Right lobe of liver (tissue), 6 donors: ENCODE results near the gene ZBTB22. TPM values are rescaled to one million over a fixed set of nuclear protein-coding genes. Genes with fewer than 3 reads are reported as not detected.

Experiments used
- ATAC-seq, 4 donors: fragments of 200-7000 bp; cut with Tn5 transposase; one replicate each; pipeline ENCODE4 v1.9.1; 2020; ENCODE audit warnings: mild to moderate bottlenecking in 4 of 4, moderate library complexity in 4 of 4
- DNase-seq, 3 donors: peaks; one replicate each; pipeline ENCODE4 v3.0.0-alpha.2; 2020
- H3K27ac ChIP-seq, 3 donors: fragments of 200-600 bp; one replicate each; pipeline ENCODE4 v1.8.0; 2022
- H3K27me3 ChIP-seq, 2 donors: fragments of 200-600 bp; one replicate each; pipeline ENCODE4 v1.8.0; 2022
- H3K36me3 ChIP-seq, 4 donors: fragments of 200-600 bp; sonication (generic) in 1 of 4; one replicate each; pipeline versions ENCODE4 v1.5.1 to v1.8.0; 2017 to 2022; ENCODE audit warnings: control low read depth in 1 of 4
- H3K4me1 ChIP-seq, 4 donors: fragments of 200-600 bp; sonication (generic) in 1 of 4; one replicate each; pipeline versions ENCODE4 v1.5.1 to v1.8.0; 2017 to 2022; ENCODE audit warnings: control low read depth in 1 of 4
- H3K4me3 ChIP-seq, 3 donors: fragments of 200-600 bp; one replicate each; pipeline ENCODE4 v1.8.0; 2022
- H3K9me3 ChIP-seq, 4 donors: fragments of 200-600 bp; sonication (generic) in 1 of 4; one replicate each; pipeline versions ENCODE4 v1.5.1 to v1.8.0; 2017 to 2022; ENCODE audit warnings: control low read depth in 1 of 4
- POLR2A ChIP-seq: fragments of 450-650 bp; IDR thresholded peaks from one replicate; pipeline ENCODE4 v1.6.1; 2017; ENCODE audit warnings: antibody characterized with exemption, mild to moderate bottlenecking
- WGBS: methylation state at CpG from one replicate; pipeline ENCODE4 v1.1.6; 2018; ENCODE audit warnings: low coverage, low lambda C conversion rate; ENCODE audit not compliant: insufficient coverage; ENCODE audit errors: missing lambda C conversion rate; 5-methylcytosine and 5-hydroxymethylcytosine counted together
- intact Hi-C, 2 donors: fragments of 100-400 bp; cut with DNase I; formaldehyde crosslinking; loops; one replicate each; pipeline versions ENCODE4 v1.11.2 to v1.14.1; 2022
- total RNA-seq, 6 experiments: library from RNA; depleted of rRNA in 2 of 6; stranded (reverse); fragments of >200 nt in 2 of 6; fragmentation: NEBNext Ultra II Directional in 3 of 6; extraction: Animal tissue kit (Norgen Biotek cat#: 25700) in 3 of 6; gene quantifications; one replicate each; pipeline versions ENCODE4 v1.1.0 to v1.2.4, GENCODE V29; 2016 to 2023
- TF ChIP-seq, protein P1 (sequence below), 4 donors: fragments of 200-600 bp in 3 of 4; fragments of 450-650 bp in 1 of 4; IDR thresholded peaks; one replicate each; pipeline versions ENCODE4 v1.5.1 to v1.8.0; 2016 to 2022; ENCODE audit warnings: antibody characterized with exemption in 4 of 4, mild to moderate bottlenecking in 2 of 4
- donor health status: DM: no; HTN: yes; CAD: no.
- donor health status: DM: no; HTN: no; CAD: no.
- donor health status: DM: no; HTN: no; CAD: no.
- donor health status: DM: no; HTN: yes; CAD: no.
- donor health status: DM: no; HTN: yes; CAD: no.

ZBTB22 gene
- total RNA-seq, 6 experiments from 2014 or later: 2.9 to 6.8 (median 4.9) TPM

DNA sequence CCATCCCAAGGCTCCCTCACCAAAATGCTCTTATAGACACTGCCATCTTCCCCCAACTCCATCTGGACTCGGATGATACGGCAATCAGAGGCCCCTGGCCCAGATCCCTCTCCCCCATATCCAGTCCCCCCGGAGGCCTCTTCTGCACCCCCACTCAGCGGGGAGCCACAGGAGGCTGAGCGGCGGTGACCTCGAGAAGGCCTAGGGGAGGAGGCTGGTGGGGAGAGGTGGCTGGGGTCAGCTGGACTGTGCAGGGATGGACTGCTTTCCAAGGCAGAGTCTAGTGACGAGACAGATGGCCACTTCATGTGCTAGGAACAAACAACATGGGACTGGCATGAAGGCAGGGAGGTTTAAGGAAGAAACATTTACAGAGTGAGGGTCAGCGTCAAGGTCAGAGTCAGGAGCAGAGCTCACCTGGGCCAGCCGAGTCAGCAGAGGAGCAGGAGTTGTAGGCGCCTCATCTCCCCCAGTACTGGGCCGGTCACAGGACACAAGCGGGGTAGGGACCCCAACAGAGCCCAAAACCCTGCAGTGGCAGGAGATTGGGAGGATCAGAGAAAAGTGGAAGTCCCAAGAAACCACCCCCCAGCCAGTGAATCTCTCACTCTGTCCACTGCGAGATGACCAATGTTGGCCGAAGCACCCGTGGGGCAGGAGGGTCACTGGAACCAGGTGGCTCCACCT, 24.4 kb downstream of the ZBTB22 start:
- TF ChIP-seq, protein P1, sequence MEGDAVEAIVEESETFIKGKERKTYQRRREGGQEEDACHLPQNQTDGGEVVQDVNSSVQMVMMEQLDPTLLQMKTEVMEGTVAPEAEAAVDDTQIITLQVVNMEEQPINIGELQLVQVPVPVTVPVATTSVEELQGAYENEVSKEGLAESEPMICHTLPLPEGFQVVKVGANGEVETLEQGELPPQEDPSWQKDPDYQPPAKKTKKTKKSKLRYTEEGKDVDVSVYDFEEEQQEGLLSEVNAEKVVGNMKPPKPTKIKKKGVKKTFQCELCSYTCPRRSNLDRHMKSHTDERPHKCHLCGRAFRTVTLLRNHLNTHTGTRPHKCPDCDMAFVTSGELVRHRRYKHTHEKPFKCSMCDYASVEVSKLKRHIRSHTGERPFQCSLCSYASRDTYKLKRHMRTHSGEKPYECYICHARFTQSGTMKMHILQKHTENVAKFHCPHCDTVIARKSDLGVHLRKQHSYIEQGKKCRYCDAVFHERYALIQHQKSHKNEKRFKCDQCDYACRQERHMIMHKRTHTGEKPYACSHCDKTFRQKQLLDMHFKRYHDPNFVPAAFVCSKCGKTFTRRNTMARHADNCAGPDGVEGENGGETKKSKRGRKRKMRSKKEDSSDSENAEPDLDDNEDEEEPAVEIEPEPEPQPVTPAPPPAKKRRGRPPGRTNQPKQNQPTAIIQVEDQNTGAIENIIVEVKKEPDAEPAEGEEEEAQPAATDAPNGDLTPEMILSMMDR (IDR thresholded peaks at IDR 0.05): no peak
- TF ChIP-seq POLR2A: no peak

DNA sequence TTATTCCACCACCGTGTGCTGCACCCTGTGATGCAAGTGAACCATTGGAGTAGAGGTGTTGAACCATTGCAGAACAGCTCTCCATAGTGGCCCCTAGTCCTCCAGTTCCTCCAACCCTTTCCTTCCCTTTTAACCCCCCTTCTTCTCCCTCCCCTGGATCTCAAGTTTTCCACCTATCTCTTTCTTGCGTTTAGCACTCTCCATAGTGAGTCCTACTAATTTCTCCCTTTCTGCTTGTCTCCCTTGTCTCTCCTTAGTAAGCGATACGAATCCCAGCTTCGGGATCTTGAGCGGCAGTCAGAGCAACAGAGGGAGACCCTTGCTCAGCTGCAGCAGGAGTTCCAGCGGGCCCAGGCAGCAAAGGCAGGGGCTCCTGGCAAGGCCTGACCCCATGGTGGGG, 27.1 kb downstream of the ZBTB22 start:
- no peak overlapping the region for H3K27ac ChIP-seq

More for the DNA sequence above, 24.4 kb downstream of the ZBTB22 start:
- peaks cover 0 to 34% (median 4%) of the 10 kb centered on the region in 4 donors for H3K36me3 ChIP-seq
- H3K9me3 ChIP-seq: no peaks in the 10 kb centered on the region
- H3K4me3 ChIP-seq: no peak overlapping the region
- DNase-seq (no peak), ATAC-seq (no peak)
- no peaks in the 10 kb centered on the region for H3K27me3 ChIP-seq
- WGBS: 84% methylated on average over 7 of the region's 16 CpGs
- intact Hi-C loops: no loop called here
- H3K27ac ChIP-seq: no peak overlapping the region
- H3K4me1 ChIP-seq: peaks cover 0 to 25% (median 10%) of the 10 kb centered on the region in 4 donors

GRCh38 chr6:33289784-33290315, 27.7 kb downstream of the ZBTB22 start:
- no peaks in the 10 kb centered on the region for H3K9me3 ChIP-seq
- peaks cover 0 to 16% (median 8%) of the 10 kb centered on the region in 4 donors for H3K4me1 ChIP-seq
- WGBS: 7% methylated on average over 13 of the region's 14 CpGs
- DNase-seq (no peak), ATAC-seq (no peak)
- peaks cover 0 to 44% (median 10%) of the 10 kb centered on the region in 4 donors for H3K36me3 ChIP-seq
- peak overlapping the region; percentile 67 to 72 (median 69) for H3K27ac ChIP-seq
- intact Hi-C loops: no loop called here
- no peaks in the 10 kb centered on the region for H3K27me3 ChIP-seq
- TF ChIP-seq, protein P1 (IDR thresholded peaks at IDR 0.05): no peak
- no peak for TF ChIP-seq POLR2A
- H3K4me3 ChIP-seq: peak overlapping the region; percentile 79 to 94 (median 91)

More for the DNA sequence above, 27.1 kb downstream of the ZBTB22 start:
- peak overlapping the region in 2 of 3 donors; percentile 79 to 91 for H3K4me3 ChIP-seq
- no peak for ATAC-seq
- H3K9me3 ChIP-seq: no peaks in the 10 kb centered on the region
- peaks cover 0 to 40% (median 10%) of the 10 kb centered on the region in 4 donors for H3K36me3 ChIP-seq
- H3K4me1 ChIP-seq: peaks cover 0 to 16% (median 8%) of the 10 kb centered on the region in 4 donors
- intact Hi-C loops: no loop called here
- no peak for TF ChIP-seq POLR2A
- 68% methylated on average over 7 of the region's 7 CpGs for WGBS
- DNase-seq: no peak
- H3K27me3 ChIP-seq: no peaks in the 10 kb centered on the region

DNA sequence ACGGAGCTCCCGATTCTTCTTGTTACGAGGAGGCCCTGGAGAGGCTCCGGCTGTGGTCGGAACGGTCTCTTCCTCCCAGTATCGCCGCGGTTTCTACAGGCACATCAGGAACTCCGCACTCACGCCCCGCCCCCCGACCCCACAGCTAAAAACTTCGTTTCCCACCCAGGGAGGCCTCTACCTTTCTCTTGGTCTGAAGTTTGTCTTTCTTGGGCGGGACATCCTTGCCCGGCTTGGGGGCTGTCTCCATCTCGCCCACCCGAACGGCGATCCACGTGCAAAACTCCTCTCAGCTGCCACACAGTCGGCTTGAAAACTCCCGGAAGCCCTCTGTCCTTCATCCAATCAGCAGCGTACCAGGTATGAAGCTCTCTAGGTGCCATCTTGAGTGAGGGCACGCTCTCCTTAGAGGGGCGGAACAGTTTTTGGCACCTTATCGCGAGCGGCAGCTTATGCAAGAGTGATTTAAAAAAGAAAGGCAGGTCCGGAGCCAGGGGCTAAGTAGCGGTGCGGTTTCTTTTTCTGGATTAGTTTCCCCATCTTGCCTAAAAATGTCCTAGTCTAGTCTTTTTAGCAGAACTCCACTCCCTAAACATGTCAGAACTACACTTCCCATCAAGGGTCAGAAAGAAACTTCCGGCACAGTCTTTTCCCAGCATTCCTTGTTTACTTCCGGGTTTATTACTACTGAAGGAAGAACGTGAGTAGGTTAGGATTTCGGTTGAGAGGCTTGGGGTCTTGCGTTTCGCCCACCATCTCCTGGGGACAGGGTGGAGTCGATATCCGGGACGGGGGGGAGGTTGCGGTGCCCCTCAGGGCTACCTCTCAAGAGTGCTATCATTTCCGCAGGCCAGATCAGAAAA, 28.4 kb downstream of the ZBTB22 start, which contains the start of the genes PFDN6 and WDR46:
Gene PFDN6, plus strand, starts transcription at position 681 of the 863 bp plus-strand sequence. CDS start 256 bp downstream, outside the sequence.
Gene WDR46, minus strand, starts transcription at position 319 of the 863 bp plus-strand sequence. Its CDS starts 69 bp downstream, at position 250.
- WGBS: under 1% methylated on average over 40 of the region's 43 CpGs
- H3K36me3 ChIP-seq: peaks cover 0 to 51% (median 12%) of the 10 kb centered on the region in 4 donors
- TF ChIP-seq, protein P1 (IDR thresholded peaks at IDR 0.05): no peak
- TF ChIP-seq POLR2A: no peak
- ATAC-seq (peak; percentile 95 to 97 (median 96)), DNase-seq (peak; percentile 71 to 89 (median 73))
- intact Hi-C loops: no loop called here
- H3K4me1 ChIP-seq: peaks cover 0 to 16% (median 8%) of the 10 kb centered on the region in 4 donors
- peak within 1 kb of the TSS; percentile 79 to 94 (median 91) for H3K4me3 ChIP-seq
- no peaks in the 10 kb centered on the region for H3K9me3 ChIP-seq
- H3K27me3 ChIP-seq: no peaks in the 10 kb centered on the region
- peak within 1 kb of the TSS; percentile 67 to 72 (median 69) for H3K27ac ChIP-seq
